ENCODE data around the gene LRIT2.

DNA sequence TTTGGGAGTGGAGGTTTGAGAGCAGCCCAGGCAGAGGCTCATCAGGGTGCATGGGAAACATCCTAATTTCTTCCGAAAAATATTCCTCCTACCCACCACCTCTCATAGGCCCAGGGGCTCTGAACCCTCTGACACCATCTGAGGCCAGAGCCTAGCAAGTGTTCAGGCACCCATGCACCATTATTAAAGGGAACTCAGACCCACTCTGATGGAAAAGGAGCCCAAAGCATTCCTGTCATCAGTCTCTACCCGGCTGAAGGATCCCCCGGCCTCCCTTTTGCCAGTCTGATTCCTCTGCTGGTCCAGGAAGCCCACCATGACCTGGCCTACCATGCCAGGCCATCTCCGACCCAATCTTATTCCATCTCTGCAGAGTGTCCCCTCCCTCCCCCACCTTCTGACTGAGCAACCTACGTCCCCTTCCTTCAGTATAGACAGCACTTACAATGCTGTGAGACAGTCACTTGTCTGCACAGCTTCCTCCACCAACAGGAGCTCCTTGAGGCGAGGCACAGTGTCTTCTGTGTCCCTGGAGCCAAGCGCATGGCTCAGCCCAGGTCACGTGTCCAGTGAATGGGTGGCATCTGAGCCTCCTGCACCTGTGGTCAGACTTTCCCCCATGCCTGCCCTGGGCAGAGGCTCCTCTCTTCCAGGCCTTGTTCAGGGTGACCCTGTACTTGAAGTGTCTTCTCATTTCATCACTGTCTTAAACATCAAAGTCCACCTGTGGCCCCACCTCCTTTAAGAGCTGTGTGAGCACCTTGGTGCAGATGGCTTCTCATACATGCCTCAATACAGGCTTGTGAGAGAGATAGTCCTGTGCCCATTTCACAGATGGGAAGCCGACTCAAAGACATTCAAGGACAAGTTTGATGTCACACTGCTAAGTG, 52.6 kb downstream of the LRIT2 start:
- TF ChIP-seq YY1 (IDR thresholded peaks at IDR 0.05; ENCODE audit: insufficient read depth, insufficient read length) = no peak
- TF ChIP-seq SUZ12 (IDR thresholded peaks at IDR 0.05; ENCODE audit: extremely low read depth, insufficient read depth, insufficient read length) = no peak

All from NT2/D1 (cell line).